ENCODE results near the gene FOXO1. TPM values are rescaled to one million over a fixed set of nuclear protein-coding genes. Genes with fewer than 3 reads are reported as not detected.

FOXO1 gene
- total and polyA plus RNA-seq, 9 of the 15 experiments (the other 6 are each of a cell fraction or from before 2014, with no cell fraction given), result 0.04 to 0.73 (median 0.20) TPM

DNA sequence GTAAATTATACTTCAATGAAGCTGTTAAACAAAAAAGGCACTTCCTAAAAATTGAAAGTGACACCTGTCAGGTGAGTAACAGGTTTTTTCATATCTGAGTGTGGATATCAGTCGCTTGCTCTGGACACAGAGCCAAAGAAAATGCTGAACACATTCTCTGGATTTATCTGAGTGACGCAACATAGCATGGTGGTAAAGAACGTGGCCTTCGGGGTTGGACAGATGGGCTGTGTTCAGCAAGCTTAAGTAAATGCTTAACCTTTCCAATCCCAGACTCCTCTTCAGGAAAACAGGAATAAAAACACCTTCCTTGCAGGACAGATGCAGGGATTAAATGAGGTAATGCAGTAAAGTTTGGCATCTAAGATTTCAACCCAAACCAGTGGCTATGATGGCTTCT, 132.0 kb downstream of the FOXO1 start:
- ChIA-PET CTCF (ENCODE audit: low intra/inter-chr PET ratio) (no interaction called here), POLR2A (interaction anchor here (0.6 kb wide), 1 partner anchor 110 kb away, joined by 3 read pairs; no protein-coding TSS in a partner anchor)
- H3K4me3 ChIP-seq, result no peak overlapping the region
- H3K79me2 ChIP-seq (ENCODE audit: control insufficient read depth, insufficient read depth, low read length), result no peaks in the 10 kb centered on the region
- in situ Hi-C loops (cut with MboI), result no loop called here
- no peaks in the 10 kb centered on the region for H3K9me1 ChIP-seq (ENCODE audit: control insufficient read depth, insufficient read depth, low read length)
- H4K20me1 ChIP-seq (replicated peaks; ENCODE audit: control insufficient read depth, insufficient read depth, low read length), result no peaks in the 10 kb centered on the region
- BruUV-seq (replicated peaks), result no TSS peak
- WGBS (ENCODE audit: insufficient coverage, low coverage, missing lambda C conversion rate), result 3% methylated on average over 4 of the region's 4 CpGs
- no peak for ATAC-seq
- no peak overlapping the region for H3K4me2 ChIP-seq (ENCODE audit: insufficient read depth, low read length)
- H3K4me1 ChIP-seq (replicated peaks in 1 of 2; ENCODE audit: control insufficient read depth in 2 of 2, insufficient read depth in 2 of 2, low read length in 2 of 2), result no peaks in the 10 kb centered on the region
- H3K27me3 ChIP-seq (ENCODE audit: control insufficient read depth in 2 of 2, insufficient read depth in 2 of 2, low read length in 2 of 2), result peaks cover 0 to 5% of the 10 kb centered on the region in 2 experiments; a peak in 1 of 5 replicates
- no peaks in the 10 kb centered on the region for H3K9me3 ChIP-seq (replicated peaks; ENCODE audit: control insufficient read depth, insufficient read depth, low read depth, low read length)
- H3K9ac ChIP-seq (ENCODE audit: insufficient read depth in 1 of 2, low read depth in 2 of 2, low read length in 2 of 2), result no peak overlapping the region
- DNase-seq (ENCODE audit: extremely low read depth in 1 of 4, low spot score in 3 of 4), result no peak
- H3K27ac ChIP-seq (ENCODE audit: extremely low read depth, low read depth, low read length), result no peak overlapping the region
- intact Hi-C loops (cut with micrococcal nuclease), result no loop called here
- no peak for FAIRE-seq
- H2AFZ ChIP-seq (ENCODE audit: low read depth, low read length), result no peak overlapping the region
- no peaks in the 10 kb centered on the region for H3K36me3 ChIP-seq (ENCODE audit: control insufficient read depth, insufficient read depth, low read length)
- TF ChIP-seq, protein P1, sequence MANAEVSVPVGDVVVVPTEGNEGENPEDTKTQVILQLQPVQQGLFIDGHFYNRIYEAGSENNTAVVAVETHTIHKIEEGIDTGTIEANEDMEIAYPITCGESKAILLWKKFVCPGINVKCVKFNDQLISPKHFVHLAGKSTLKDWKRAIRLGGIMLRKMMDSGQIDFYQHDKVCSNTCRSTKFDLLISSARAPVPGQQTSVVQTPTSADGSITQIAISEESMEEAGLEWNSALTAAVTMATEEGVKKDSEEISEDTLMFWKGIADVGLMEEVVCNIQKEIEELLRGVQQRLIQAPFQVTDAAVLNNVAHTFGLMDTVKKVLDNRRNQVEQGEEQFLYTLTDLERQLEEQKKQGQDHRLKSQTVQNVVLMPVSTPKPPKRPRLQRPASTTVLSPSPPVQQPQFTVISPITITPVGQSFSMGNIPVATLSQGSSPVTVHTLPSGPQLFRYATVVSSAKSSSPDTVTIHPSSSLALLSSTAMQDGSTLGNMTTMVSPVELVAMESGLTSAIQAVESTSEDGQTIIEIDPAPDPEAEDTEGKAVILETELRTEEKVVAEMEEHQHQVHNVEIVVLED (CRISPR knock-in tag; IDR thresholded peaks at IDR 0.05), result no peak
- no peak for TF ChIP-seq ZBTB17 (CRISPR knock-in tag; IDR thresholded peaks at IDR 0.05)
- no peak for TF ChIP-seq ZNF699 (CRISPR knock-in tag; IDR thresholded peaks at IDR 0.05; ENCODE audit: insufficient replicate concordance)
- TF ChIP-seq, protein P2, sequence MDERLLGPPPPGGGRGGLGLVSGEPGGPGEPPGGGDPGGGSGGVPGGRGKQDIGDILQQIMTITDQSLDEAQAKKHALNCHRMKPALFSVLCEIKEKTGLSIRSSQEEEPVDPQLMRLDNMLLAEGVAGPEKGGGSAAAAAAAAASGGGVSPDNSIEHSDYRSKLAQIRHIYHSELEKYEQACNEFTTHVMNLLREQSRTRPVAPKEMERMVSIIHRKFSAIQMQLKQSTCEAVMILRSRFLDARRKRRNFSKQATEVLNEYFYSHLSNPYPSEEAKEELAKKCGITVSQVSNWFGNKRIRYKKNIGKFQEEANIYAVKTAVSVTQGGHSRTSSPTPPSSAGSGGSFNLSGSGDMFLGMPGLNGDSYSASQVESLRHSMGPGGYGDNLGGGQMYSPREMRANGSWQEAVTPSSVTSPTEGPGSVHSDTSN (CRISPR knock-in tag; IDR thresholded peaks at IDR 0.05; ENCODE audit: low read depth), result no peak
- TF ChIP-seq, protein P2 (tag; conservative IDR thresholded peaks at IDR 0.05; ENCODE audit: low read depth), result no peak
- no peak for TF ChIP-seq YY1 (IDR thresholded peaks at IDR 0.05; ENCODE audit: borderline replicate concordance in 1 of 3, control insufficient read depth in 1 of 3, extremely low read depth in 1 of 3, insufficient read depth in 3 of 3, insufficient read length in 1 of 3, insufficient replicate concordance in 2 of 3, low read depth in 1 of 3, low read length in 2 of 3)
- no peak for TF ChIP-seq SREBF1 (IDR thresholded peaks at IDR 0.05; ENCODE audit: borderline replicate concordance, low read depth, low read length)
- no peak for TF ChIP-seq CREB1 (IDR thresholded peaks at IDR 0.05)
- no peak for TF ChIP-seq CREB1 (CRISPR knock-in tag; IDR thresholded peaks at IDR 0.05)
- no peak for TF ChIP-seq ZC3H11A (IDR thresholded peaks at IDR 0.05; ENCODE audit: low read depth, low read length)
- TF ChIP-seq HMGN3 (IDR thresholded peaks at IDR 0.05; ENCODE audit: borderline replicate concordance, extremely low read depth, insufficient read length, low read depth, low read length), result no peak
- TF ChIP-seq ZNF143 (CRISPR knock-in tag; IDR thresholded peaks at IDR 0.05), result no peak
- TF ChIP-seq NFIX (CRISPR knock-in tag; IDR thresholded peaks at IDR 0.05; ENCODE audit: low read depth), result no peak
- TF ChIP-seq, protein P3, sequence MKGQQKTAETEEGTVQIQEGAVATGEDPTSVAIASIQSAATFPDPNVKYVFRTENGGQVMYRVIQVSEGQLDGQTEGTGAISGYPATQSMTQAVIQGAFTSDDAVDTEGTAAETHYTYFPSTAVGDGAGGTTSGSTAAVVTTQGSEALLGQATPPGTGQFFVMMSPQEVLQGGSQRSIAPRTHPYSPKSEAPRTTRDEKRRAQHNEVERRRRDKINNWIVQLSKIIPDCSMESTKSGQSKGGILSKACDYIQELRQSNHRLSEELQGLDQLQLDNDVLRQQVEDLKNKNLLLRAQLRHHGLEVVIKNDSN (CRISPR knock-in tag; IDR thresholded peaks at IDR 0.05), result no peak
- TF ChIP-seq CEBPB (tag; IDR thresholded peaks at IDR 0.05), result no peak
- no peak for TF ChIP-seq ASH1L (IDR thresholded peaks at IDR 0.05; ENCODE audit: borderline replicate concordance, low read depth, partially characterized antibody)
